ENCODE results near the gene USP15.

DNA sequence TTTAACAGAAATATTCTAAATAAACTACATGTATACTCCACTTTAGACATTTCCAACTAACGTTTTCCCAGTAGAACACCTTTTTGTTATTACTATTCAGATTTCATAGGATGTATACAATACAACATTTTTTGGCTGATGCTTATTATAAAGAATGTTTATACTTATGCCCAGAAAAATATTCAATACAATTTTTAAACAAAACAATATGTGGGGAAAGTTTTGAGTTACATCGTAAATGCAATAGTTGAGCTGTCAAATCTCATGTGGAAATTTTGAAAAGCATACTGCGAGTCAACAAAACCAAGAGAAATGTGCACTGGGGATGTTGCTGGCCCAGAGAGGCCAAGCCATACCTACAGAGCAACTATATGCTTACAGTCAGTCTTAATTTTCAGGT is 188.2 kb downstream of the USP15 start:
- TF ChIP-seq POLR2A (IDR thresholded peaks at IDR 0.05; ENCODE audit: extremely low read depth, insufficient read length) (no peak), CTCF (IDR thresholded peaks at IDR 0.05; ENCODE audit: low read depth, low read length) (no peak), MYC (IDR thresholded peaks at IDR 0.05; ENCODE audit: low read depth, low read length) (no peak)
- TF ChIP-seq, protein P1, sequence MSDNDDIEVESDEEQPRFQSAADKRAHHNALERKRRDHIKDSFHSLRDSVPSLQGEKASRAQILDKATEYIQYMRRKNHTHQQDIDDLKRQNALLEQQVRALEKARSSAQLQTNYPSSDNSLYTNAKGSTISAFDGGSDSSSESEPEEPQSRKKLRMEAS (IDR thresholded peaks at IDR 0.05; ENCODE audit: low read depth, low read length), result no peak
